H9 (cell line): ENCODE measurements around the gene SUV39H2. TPM values are rescaled to one million over a fixed set of nuclear protein-coding genes. Genes with fewer than 3 reads are reported as not detected.
"Not testable (repeated sequence)": the region's sequence is repeated elsewhere in the genome, so short reads cannot be mapped to it uniquely, and the experiment has no call there.

Experiments used
- DNase-seq: peaks from one replicate; pipeline ENCODE4 v3.0.0-alpha.2; 2017
- H2AFZ ChIP-seq: one replicate; pipeline ENCODE4 v1.6.1; 2013; ENCODE audit warnings: mild to moderate bottlenecking, low read length, control low read depth, moderate library complexity
- H2AK5ac ChIP-seq: 2 replicates; pipeline ENCODE4 v1.6.1; 2013; ENCODE audit warnings: low read length, control low read depth, mixed read lengths; ENCODE audit not compliant: insufficient read length
- H2BK120ac ChIP-seq: one replicate; pipeline ENCODE4 v1.6.1; 2013; ENCODE audit warnings: low read depth, mild to moderate bottlenecking, low read length, control low read depth, inconsistent platforms; ENCODE audit not compliant: poor library complexity, severe bottlenecking
- H2BK12ac ChIP-seq: 2 replicates; pipeline ENCODE4 v1.6.1; 2013; ENCODE audit warnings: low read length, control low read depth, mixed read lengths, low read depth; ENCODE audit not compliant: insufficient read length
- H2BK15ac ChIP-seq: 2 replicates; pipeline ENCODE4 v1.6.1; 2013; ENCODE audit warnings: low read depth, low read length, control low read depth
- H2BK20ac ChIP-seq: one replicate; pipeline ENCODE4 v1.6.1; 2013; ENCODE audit warnings: low read depth, mild to moderate bottlenecking, low read length, control low read depth, inconsistent platforms; ENCODE audit not compliant: poor library complexity, severe bottlenecking
- H2BK5ac ChIP-seq: 2 replicates; pipeline ENCODE4 v1.6.1; 2013; ENCODE audit warnings: low read length, control low read depth, mixed read lengths; ENCODE audit not compliant: insufficient read length
- H3K14ac ChIP-seq: 2 replicates; pipeline ENCODE4 v1.6.1; 2013; ENCODE audit warnings: low read length, control low read depth; ENCODE audit not compliant: insufficient read depth
- H3K18ac ChIP-seq: 2 replicates; pipeline ENCODE4 v1.6.1; 2013; ENCODE audit warnings: low read depth, mild to moderate bottlenecking, mixed read lengths, low read length, control low read depth; ENCODE audit not compliant: insufficient read length
- H3K23ac ChIP-seq: 2 replicates; pipeline ENCODE4 v1.6.1; 2013; ENCODE audit warnings: low read length, control low read depth, mixed read lengths, low read depth; ENCODE audit not compliant: insufficient read length
- H3K23me2 ChIP-seq: 2 replicates; pipeline ENCODE4 v1.6.1; 2013; ENCODE audit warnings: low read depth, mild to moderate bottlenecking, mixed read lengths, low read length, control low read depth; ENCODE audit not compliant: insufficient read length, poor library complexity, severe bottlenecking
- H3K27ac ChIP-seq: 2 replicates; pipeline ENCODE4 v1.5.1; 2013; ENCODE audit warnings: low read length, control low read depth, mixed read lengths, low read depth; ENCODE audit not compliant: insufficient read length
- H3K27me3 ChIP-seq: 2 replicates; pipeline ENCODE4 v1.6.1; 2013; ENCODE audit warnings: low read length, control low read depth, inconsistent platforms; ENCODE audit not compliant: insufficient read depth
- H3K4ac ChIP-seq: 2 replicates; pipeline ENCODE4 v1.6.1; 2013; ENCODE audit warnings: low read depth, mild to moderate bottlenecking, control low read depth, inconsistent platforms, low read length, moderate library complexity
- H3K4me1 ChIP-seq: 2 replicates; pipeline ENCODE4 v1.6.1; 2013; ENCODE audit warnings: low read length, control low read depth, inconsistent platforms; ENCODE audit not compliant: insufficient read depth
- H3K4me2 ChIP-seq: 2 replicates; pipeline ENCODE4 v1.6.1; 2013; ENCODE audit warnings: low read length, control low read depth, mixed read lengths; ENCODE audit not compliant: insufficient read length, insufficient read depth
- H3K56ac ChIP-seq: 2 replicates; pipeline ENCODE4 v1.6.1; 2013; ENCODE audit warnings: low read depth, mild to moderate bottlenecking, mixed read lengths, low read length, control low read depth; ENCODE audit not compliant: insufficient read length
- H3K79me1 ChIP-seq: 2 replicates; pipeline ENCODE4 v1.6.1; 2013; ENCODE audit warnings: low read depth, mild to moderate bottlenecking, moderate library complexity, low read length, control low read depth, inconsistent platforms; ENCODE audit not compliant: insufficient read depth, poor library complexity, severe bottlenecking
- H3K79me2 ChIP-seq: 2 replicates; pipeline ENCODE4 v1.6.1; 2013; ENCODE audit warnings: low read length, control low read depth, inconsistent platforms; ENCODE audit not compliant: insufficient read depth
- H3K9ac ChIP-seq: 2 replicates; pipeline ENCODE4 v1.6.1; 2013; ENCODE audit warnings: low read length, control low read depth, mixed read lengths; ENCODE audit not compliant: insufficient read length; ENCODE audit errors: extremely low read depth
- H3K9me3 ChIP-seq: one replicate; pipeline ENCODE4 v1.6.1; 2013; ENCODE audit warnings: low read depth, low read length, inconsistent platforms; ENCODE audit not compliant: control insufficient read depth
- H3T11ph ChIP-seq: one replicate; pipeline ENCODE4 v1.6.1; 2013; ENCODE audit warnings: mild to moderate bottlenecking, low read length, control low read depth, inconsistent platforms
- H4K20me1 ChIP-seq: one replicate; pipeline ENCODE4 v1.6.1; 2013; ENCODE audit not compliant: control insufficient read depth, insufficient read length, insufficient read depth
- H4K5ac ChIP-seq: 2 replicates; pipeline ENCODE4 v1.6.1; 2013; ENCODE audit warnings: low read depth, mild to moderate bottlenecking, mixed read lengths, low read length, control low read depth; ENCODE audit not compliant: insufficient read length
- H4K8ac ChIP-seq: replicated peaks from 2 replicates; pipeline ENCODE4 v1.6.1; 2013; ENCODE audit warnings: low read length, control low read depth, mixed read lengths, low read depth; ENCODE audit not compliant: insufficient read length
- H4K91ac ChIP-seq: 2 replicates; pipeline ENCODE4 v1.6.1; 2013; ENCODE audit warnings: low read depth, mild to moderate bottlenecking, moderate library complexity, mixed read lengths, low read length, control low read depth; ENCODE audit not compliant: insufficient read length
- H3K27ac Mint-ChIP-seq, 3 experiments: 2 replicates in 2 of 3; 3 replicates in 1 of 3; pipeline ENCODE4 v1.8.0; 2020 to 2021; ENCODE audit warnings: mixed read lengths in 3 of 3, mild to moderate bottlenecking in 1 of 3, moderate library complexity in 1 of 3
- H3K27me3 Mint-ChIP-seq: 2 replicates; pipeline ENCODE4 v1.8.0; 2021; ENCODE audit warnings: low read depth, mild to moderate bottlenecking, moderate library complexity, mixed read lengths
- H3K36me3 Mint-ChIP-seq, 3 experiments: 2 replicates in 2 of 3; 3 replicates in 1 of 3; pipeline ENCODE4 v1.8.0; 2020 to 2021; ENCODE audit warnings: low read depth in 3 of 3, mixed read lengths in 3 of 3; ENCODE audit not compliant: insufficient read depth in 1 of 3
- H3K4me1 Mint-ChIP-seq, 2 experiments: 2 replicates each; pipeline ENCODE4 v1.8.0; 2020; ENCODE audit warnings: mixed read lengths in 2 of 2
- H3K4me3 Mint-ChIP-seq, 2 experiments: 2 replicates in 1 of 2; 3 replicates in 1 of 2; pipeline ENCODE4 v1.8.0; 2020 to 2021; ENCODE audit warnings: mild to moderate bottlenecking in 2 of 2, mixed read lengths in 2 of 2, moderate library complexity in 1 of 2
- H3K9me3 Mint-ChIP-seq, 2 experiments: 2 replicates in 1 of 2; 3 replicates in 1 of 2; pipeline ENCODE4 v1.8.0; 2020; ENCODE audit warnings: mild to moderate bottlenecking in 2 of 2, mixed read lengths in 2 of 2, moderate library complexity in 1 of 2
- WGBS: extraction: QIAGEN DNeasy Blood & Tissue Kit; methylation state at CpG from one replicate; pipeline ENCODE4 v1.1.7; 2013; ENCODE audit warnings: missing lambda C conversion rate, low lambda C conversion rate, mixed read lengths; ENCODE audit not compliant: insufficient read length; ENCODE audit errors: extremely low coverage; 5-methylcytosine and 5-hydroxymethylcytosine counted together
- total RNA-seq: library from RNA; stranded (reverse); gene quantifications from 2 replicates; pipeline ENCODE4 v1.2.1, GENCODE V29; 2021

SUV39H2 gene
- total RNA-seq, 1 experiment from 2014 or later, result 59.7 TPM

DNA sequence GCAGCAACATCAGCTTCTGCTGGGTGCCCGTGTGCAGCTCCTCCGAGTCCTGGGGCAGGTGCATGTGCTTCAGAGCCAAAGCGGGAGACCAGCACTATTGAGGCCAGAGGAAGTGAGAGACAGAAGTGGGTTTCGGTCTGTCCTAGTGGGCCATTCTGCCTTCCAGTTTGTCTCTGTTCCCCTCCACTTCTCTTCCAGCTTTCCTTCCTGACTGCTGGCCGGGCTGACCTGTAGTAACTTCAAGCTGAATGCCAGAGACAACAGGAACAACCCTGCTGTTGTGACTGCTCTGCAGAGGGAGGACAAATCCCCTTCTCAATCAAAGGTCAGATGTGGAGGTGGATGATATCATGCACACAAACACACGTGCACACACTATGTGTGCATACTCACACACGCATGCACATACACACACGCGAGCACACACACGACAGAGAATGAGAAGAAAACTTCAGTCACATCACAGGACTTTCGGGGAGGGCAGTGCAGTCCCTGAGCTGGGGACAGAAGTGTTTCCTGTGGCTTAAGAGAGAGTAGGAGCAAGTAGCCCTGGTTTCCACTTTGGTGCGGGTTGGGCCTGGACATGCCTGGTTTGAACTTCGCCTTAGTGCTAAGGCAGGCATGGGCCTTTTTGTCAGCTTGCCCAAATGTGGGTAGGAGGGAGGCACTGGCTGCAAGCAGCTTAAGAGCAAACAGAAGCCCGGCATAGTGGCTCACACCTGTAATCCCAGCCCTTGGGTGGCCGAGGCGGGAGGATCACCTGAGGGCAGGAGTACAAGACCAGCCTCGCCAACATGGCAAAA is 63.7 kb downstream of the SUV39H2 start:
- not testable (repeated sequence) for H3K4me2 ChIP-seq, H3K9me3 ChIP-seq, H2BK12ac ChIP-seq, H3K14ac ChIP-seq, H2BK20ac ChIP-seq, H4K5ac ChIP-seq, H2BK15ac ChIP-seq, H2AFZ ChIP-seq, H3K27me3 Mint-ChIP-seq, H3K4me1 Mint-ChIP-seq, H3K27me3 ChIP-seq, H3K56ac ChIP-seq, H3K27ac ChIP-seq, H3K4me3 Mint-ChIP-seq, H3K79me1 ChIP-seq, H3K23ac ChIP-seq, H3K4ac ChIP-seq, H4K91ac ChIP-seq, H2BK5ac ChIP-seq, H3K18ac ChIP-seq, H2AK5ac ChIP-seq, H3K79me2 ChIP-seq, H3T11ph ChIP-seq, DNase-seq, H3K9me3 Mint-ChIP-seq, H3K23me2 ChIP-seq, H3K4me1 ChIP-seq, H2BK120ac ChIP-seq, H4K8ac ChIP-seq, H3K9ac ChIP-seq, H4K20me1 ChIP-seq
- Mint-ChIP-seq H3K36me3 (peaks cover 10 to 51% (median 33%) of the 10 kb centered on the region in 3 experiments), H3K27ac (0 out of 7 replicates have a peak overlapping the region, but pooled peaks of 1 of the 3 experiments have one; percentile 2)
- no CpG with 5 or more reads among the region's 17 CpGs for WGBS

DNA sequence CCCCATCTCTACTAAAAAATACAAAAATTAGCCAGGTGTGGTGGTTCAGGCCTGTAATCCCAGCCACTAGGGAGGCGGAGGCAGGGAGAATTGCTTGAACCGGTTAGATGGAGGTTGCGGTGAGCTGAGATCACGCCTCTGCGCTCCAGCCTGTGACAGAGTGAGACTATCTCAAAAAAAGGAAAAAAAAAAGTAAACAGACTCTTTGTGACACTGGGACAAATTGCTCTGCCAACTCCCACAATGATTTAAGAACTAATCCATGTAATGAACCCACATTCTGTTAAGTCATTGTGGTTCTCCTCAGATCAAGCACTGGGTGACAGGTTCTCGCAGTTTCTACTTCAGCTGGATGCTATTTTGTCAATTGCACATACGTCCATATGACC is 64.3 kb downstream of the SUV39H2 start:
- no CpG with 5 or more reads among the region's 7 CpGs for WGBS
- H4K91ac ChIP-seq, H3K9me3 Mint-ChIP-seq, H3K79me2 ChIP-seq, DNase-seq, H2BK5ac ChIP-seq, H3K9me3 ChIP-seq, H3K56ac ChIP-seq, H2AFZ ChIP-seq, H3K79me1 ChIP-seq, H3K27me3 Mint-ChIP-seq, H3K14ac ChIP-seq, H3T11ph ChIP-seq, H4K8ac ChIP-seq, H3K4me2 ChIP-seq, H3K23me2 ChIP-seq, H2BK15ac ChIP-seq, H4K20me1 ChIP-seq, H2BK12ac ChIP-seq, H4K5ac ChIP-seq, H2AK5ac ChIP-seq, H3K27me3 ChIP-seq, H3K27ac Mint-ChIP-seq, H3K4me1 Mint-ChIP-seq, H2BK120ac ChIP-seq, H3K23ac ChIP-seq, H3K18ac ChIP-seq, H3K4me3 Mint-ChIP-seq, H3K27ac ChIP-seq, H2BK20ac ChIP-seq, H3K4me1 ChIP-seq, H3K4ac ChIP-seq, H3K9ac ChIP-seq: not testable (repeated sequence)
- H3K36me3 Mint-ChIP-seq, result peaks cover 11 to 54% (median 36%) of the 10 kb centered on the region in 3 experiments
